SK-N-SH treated with all-trans-retinoic acid at 6 μM for 48 hours (cell line): ENCODE measurements around the gene TRABD2B.

Experiments
- ATAC-seq: fragments of 200-7000 bp; cut with Tn5 transposase; 3 replicates; pipeline ENCODE4 v1.9.1; 2020; ENCODE audit warnings: mild to moderate bottlenecking, moderate library complexity
- ARNTL ChIP-seq: fragments of 450-650 bp; formaldehyde crosslinking; IDR thresholded peaks from 2 replicates; pipeline ENCODE4 v1.5.0; 2020; ENCODE audit warnings: low read depth, mild to moderate bottlenecking, moderate library complexity, borderline replicate concordance
- BACH2 ChIP-seq: fragments of 250-450 bp; sonication (Bioruptor Pico); IDR thresholded peaks from 2 replicates; pipeline ENCODE4 v1.9.0; 2021; ENCODE audit warnings: mild to moderate bottlenecking, borderline replicate concordance
- CSDC2 ChIP-seq: fragments of 250-450 bp; sonication (Bioruptor Pico); IDR thresholded peaks from 2 replicates; pipeline ENCODE4 v1.5.0; 2020; ENCODE audit warnings: mild to moderate bottlenecking, moderate library complexity
- ESRRG ChIP-seq: fragments of 250-450 bp; sonication (Bioruptor Pico); IDR thresholded peaks from 2 replicates; pipeline ENCODE4 v1.6.1; 2021; ENCODE audit warnings: mild to moderate bottlenecking
- GLIS3 ChIP-seq: fragments of 250-450 bp; sonication (Bioruptor Pico); IDR thresholded peaks from 2 replicates; pipeline ENCODE4 v1.5.0; 2020; ENCODE audit warnings: mild to moderate bottlenecking, moderate library complexity
- ISL1 ChIP-seq: fragments of 250-450 bp; sonication (Bioruptor Pico); IDR thresholded peaks from 2 replicates; pipeline ENCODE4 v2.1.2; 2022; ENCODE audit warnings: mild to moderate bottlenecking, moderate library complexity
- OSR1 ChIP-seq: fragments of 250-450 bp; sonication (Bioruptor Pico); IDR thresholded peaks from 2 replicates; pipeline ENCODE4 v1.8.0; 2022; ENCODE audit warnings: moderate library complexity, mild to moderate bottlenecking, inconsistent platforms
- PATZ1 ChIP-seq: fragments of 250-450 bp; sonication (Bioruptor Pico); IDR thresholded peaks from 2 replicates; pipeline ENCODE4 v1.8.0; 2020; ENCODE audit warnings: mild to moderate bottlenecking, moderate library complexity, borderline replicate concordance
- PPARA ChIP-seq: fragments of 250-450 bp; sonication (Bioruptor Pico); IDR thresholded peaks from 2 replicates; pipeline ENCODE4 v1.5.0; 2020; ENCODE audit warnings: mild to moderate bottlenecking, borderline replicate concordance
- RARB ChIP-seq: fragments of 250-450 bp; sonication (Bioruptor Pico); IDR thresholded peaks from 2 replicates; pipeline ENCODE4 v1.8.0; 2021; ENCODE audit warnings: mild to moderate bottlenecking, moderate library complexity
- SNAI2 ChIP-seq: fragments of 250-450 bp; sonication (Bioruptor Pico); IDR thresholded peaks from 2 replicates; pipeline ENCODE4 v1.5.0; 2020; ENCODE audit warnings: mild to moderate bottlenecking, moderate library complexity
- TCF4 ChIP-seq: fragments of 250-450 bp; sonication (Bioruptor Pico); IDR thresholded peaks from 2 replicates; pipeline ENCODE4 v1.8.0; 2021; ENCODE audit warnings: mild to moderate bottlenecking, moderate library complexity, borderline replicate concordance
- TOX ChIP-seq: fragments of 250-450 bp; sonication (Bioruptor Pico); IDR thresholded peaks from 2 replicates; pipeline ENCODE4 v1.8.0; 2021; ENCODE audit warnings: mild to moderate bottlenecking, moderate library complexity, borderline replicate concordance
- TSHZ2 ChIP-seq: fragments of 250-450 bp; sonication (Bioruptor Pico); IDR thresholded peaks from 2 replicates; pipeline ENCODE4 v1.5.0; 2020; ENCODE audit warnings: mild to moderate bottlenecking, moderate library complexity
- ZC3H10 ChIP-seq: fragments of 250-450 bp; sonication (Bioruptor Pico); IDR thresholded peaks from 2 replicates; pipeline ENCODE4 v1.5.1; 2021; ENCODE audit warnings: mild to moderate bottlenecking, moderate library complexity
- ZFP3 ChIP-seq: fragments of 250-450 bp; sonication (Bioruptor Pico); IDR thresholded peaks from 2 replicates; pipeline ENCODE4 v1.5.0; 2020; ENCODE audit warnings: mild to moderate bottlenecking, moderate library complexity
- ZFP30 ChIP-seq: fragments of 450-650 bp; formaldehyde crosslinking; IDR thresholded peaks from 2 replicates; pipeline ENCODE4 v1.5.0; 2022; ENCODE audit warnings: mild to moderate bottlenecking, moderate library complexity
- ZNF565 ChIP-seq: fragments of 450-650 bp; formaldehyde crosslinking; conservative IDR thresholded peaks from 2 replicates; pipeline ENCODE4 v1.5.0; 2020; ENCODE audit warnings: low read depth, mild to moderate bottlenecking, moderate library complexity
- ZNF70 ChIP-seq: fragments of 450-650 bp; formaldehyde crosslinking; IDR thresholded peaks from 2 replicates; pipeline ENCODE4 v1.5.0; 2020; ENCODE audit warnings: mild to moderate bottlenecking, moderate library complexity
- ZNF8 ChIP-seq: fragments of 450-650 bp; formaldehyde crosslinking; IDR thresholded peaks from 2 replicates; pipeline ENCODE4 v1.5.0; 2020; ENCODE audit warnings: mild to moderate bottlenecking, moderate library complexity
- TF ChIP-seq, protein P1 (sequence below): fragments of 250-450 bp; sonication (Bioruptor Pico); IDR thresholded peaks from 2 replicates; pipeline ENCODE4 v1.5.1; 2020; ENCODE audit warnings: low read depth, mild to moderate bottlenecking, moderate library complexity

TRABD2B gene

GRCh38 chr1:47854552-47855144, 142.5 kb downstream of the TRABD2B start:
- ATAC-seq, result no peak
- TF ChIP-seq ARNTL (no peak), PPARA (CRISPR knock-in tag) (no peak), CSDC2 (no peak), ZFP30 (CRISPR knock-in tag) (no peak), TSHZ2 (CRISPR knock-in tag) (no peak), BACH2 (CRISPR knock-in tag) (no peak), ESRRG (CRISPR knock-in tag) (no peak), OSR1 (CRISPR knock-in tag) (no peak), GLIS3 (no peak)

- ATAC-seq, result no peak
- TF ChIP-seq ZFP3, result no peak
- TF ChIP-seq PATZ1 (CRISPR knock-in tag), result no peak
- TF ChIP-seq BACH2 (CRISPR knock-in tag), result no peak
- TF ChIP-seq CSDC2, result no peak
- TF ChIP-seq, all 23 proteins: peak for 0
Observed at GRCh38 chr1:47853852-47854251, 143.3 kb downstream of the TRABD2B start.

DNA sequence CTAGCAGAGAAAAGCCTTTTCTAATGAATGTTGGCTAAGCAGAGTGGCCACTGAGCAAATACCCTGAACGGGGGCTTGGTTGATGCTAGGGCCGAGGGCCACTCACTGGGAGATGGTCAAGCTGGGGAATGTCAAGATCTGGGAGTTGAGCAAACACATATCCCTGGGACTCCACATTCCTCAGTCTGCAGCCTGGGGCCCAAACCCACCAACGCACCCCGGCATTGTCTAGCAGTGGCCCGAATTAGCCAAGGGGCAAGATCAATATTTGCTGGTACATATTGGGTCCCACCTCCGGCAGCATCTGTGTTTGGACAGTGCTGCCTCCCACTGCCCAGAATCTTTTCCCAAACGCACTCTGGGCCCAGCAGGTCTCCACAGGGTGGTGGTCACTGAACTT, 144.1 kb downstream of the TRABD2B start:
- TF ChIP-seq RARB (no peak), GLIS3 (no peak), OSR1 (CRISPR knock-in tag) (no peak), ZFP30 (CRISPR knock-in tag) (no peak), ARNTL (no peak), ESRRG (CRISPR knock-in tag) (no peak), CSDC2 (no peak), ISL1 (CRISPR knock-in tag) (no peak), ZFP3 (no peak), PPARA (CRISPR knock-in tag) (no peak), SNAI2 (no peak)
- no peak for ATAC-seq

DNA sequence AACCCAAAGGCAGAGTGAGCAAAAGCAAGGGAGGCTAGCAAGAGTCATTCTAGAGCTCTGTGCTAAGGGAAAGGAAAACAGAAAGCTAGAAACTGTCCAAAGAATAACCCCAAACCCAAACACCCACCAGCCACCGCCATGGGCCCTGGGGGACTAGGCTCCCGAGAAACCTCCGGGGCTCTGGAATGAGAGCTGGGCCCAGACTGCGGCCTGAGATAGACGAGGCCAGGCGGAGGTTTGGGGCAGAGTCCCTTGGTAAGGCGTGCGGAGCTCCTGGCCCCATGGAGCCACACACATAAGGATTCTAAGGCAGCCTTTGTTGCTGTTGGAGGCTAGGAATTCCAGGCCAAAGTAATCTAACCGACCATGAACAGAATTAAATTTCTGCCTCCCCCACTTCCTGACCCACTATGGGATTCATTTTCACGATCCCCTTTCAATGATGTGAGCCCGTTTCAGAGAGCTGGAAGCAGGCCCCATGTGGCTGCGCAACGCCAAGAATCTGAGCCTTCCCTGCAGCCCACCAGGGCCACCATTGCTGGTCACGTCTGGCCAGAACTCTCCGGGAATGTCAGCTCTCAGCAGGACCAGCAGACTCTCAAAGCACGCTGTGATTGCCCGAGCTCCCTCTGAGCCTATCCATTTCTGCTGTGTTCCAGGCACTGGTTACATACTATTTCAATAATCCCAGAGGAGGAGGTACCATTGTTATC, 145.0 kb downstream of the TRABD2B start:
- TF ChIP-seq SNAI2, result no peak
- ATAC-seq, result no peak

DNA sequence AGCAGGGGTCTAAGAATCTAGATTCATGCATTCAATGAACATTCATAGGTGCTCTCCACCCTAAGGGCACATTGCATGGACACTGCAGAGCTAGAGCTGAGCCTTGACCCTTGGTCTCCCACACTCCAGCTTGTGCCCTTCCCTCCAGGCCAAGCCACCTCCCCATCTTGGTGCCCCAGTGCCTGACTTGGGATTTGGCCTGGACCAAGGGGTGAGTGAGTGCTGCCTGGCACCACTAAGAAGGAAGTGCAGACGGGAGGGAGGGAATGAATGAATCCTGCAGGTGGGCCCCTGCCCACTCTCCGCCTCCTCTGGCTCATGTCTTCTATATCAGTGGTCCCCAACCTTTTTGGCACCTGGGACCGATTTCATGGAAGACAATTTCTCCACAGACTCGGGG, 146.7 kb downstream of the TRABD2B start:
- TF ChIP-seq TSHZ2 (CRISPR knock-in tag) (no peak), TCF4 (CRISPR knock-in tag) (no peak), BACH2 (CRISPR knock-in tag) (no peak), ZNF8 (CRISPR knock-in tag) (no peak), ZC3H10 (CRISPR knock-in tag) (no peak), OSR1 (CRISPR knock-in tag) (no peak), ZNF70 (CRISPR knock-in tag) (no peak), SNAI2 (no peak), TOX (CRISPR knock-in tag) (no peak), ZNF565 (no peak), PPARA (CRISPR knock-in tag) (no peak)
- TF ChIP-seq, protein P1, sequence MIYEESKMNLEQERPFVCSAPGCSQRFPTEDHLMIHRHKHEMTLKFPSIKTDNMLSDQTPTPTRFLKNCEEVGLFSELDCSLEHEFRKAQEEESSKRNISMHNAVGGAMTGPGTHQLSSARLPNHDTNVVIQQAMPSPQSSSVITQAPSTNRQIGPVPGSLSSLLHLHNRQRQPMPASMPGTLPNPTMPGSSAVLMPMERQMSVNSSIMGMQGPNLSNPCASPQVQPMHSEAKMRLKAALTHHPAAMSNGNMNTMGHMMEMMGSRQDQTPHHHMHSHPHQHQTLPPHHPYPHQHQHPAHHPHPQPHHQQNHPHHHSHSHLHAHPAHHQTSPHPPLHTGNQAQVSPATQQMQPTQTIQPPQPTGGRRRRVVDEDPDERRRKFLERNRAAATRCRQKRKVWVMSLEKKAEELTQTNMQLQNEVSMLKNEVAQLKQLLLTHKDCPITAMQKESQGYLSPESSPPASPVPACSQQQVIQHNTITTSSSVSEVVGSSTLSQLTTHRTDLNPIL, result no peak
- ATAC-seq, result no peak
